IPS-18c (cell line): ENCODE results near the gene DEFB129.
"Not testable (repeated sequence)": the region's sequence is repeated elsewhere in the genome, so short reads cannot be mapped to it uniquely, and the experiment has no call there.

Source experiments
- H3K4me3 ChIP-seq: 2 replicates; pipeline ENCODE4 v1.7.0; 2013; ENCODE audit warnings: low read depth, mild to moderate bottlenecking, low read length, moderate library complexity; ENCODE audit not compliant: insufficient read depth
- H3K9me3 ChIP-seq: one replicate; pipeline ENCODE4 v1.6.1; 2013; ENCODE audit warnings: mild to moderate bottlenecking, low read length, moderate library complexity; ENCODE audit not compliant: control insufficient read depth, insufficient read depth

Gene DEFB129

DNA sequence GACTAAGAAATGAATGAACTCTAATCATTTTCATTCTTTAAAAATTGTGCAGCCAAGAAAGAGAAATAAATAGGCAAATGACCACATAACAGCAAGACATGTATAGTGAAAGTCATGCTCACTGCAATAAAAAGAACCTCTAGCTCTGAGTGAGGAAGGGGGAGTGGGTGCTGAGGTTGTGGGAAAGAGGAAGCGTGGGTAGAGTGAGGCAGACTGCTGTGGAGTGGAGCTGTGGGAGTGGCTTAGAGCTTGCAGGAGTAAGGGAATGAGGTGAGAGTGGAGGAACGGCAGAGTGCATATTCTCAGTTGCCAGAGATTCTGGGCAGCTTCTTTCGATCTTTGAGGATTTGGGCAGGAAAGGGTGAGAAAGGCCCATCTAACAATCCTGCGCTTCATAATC, 10.4 kb downstream of the DEFB129 start:
- Histone ChIP-seq H3K9me3 (no peaks in the 10 kb centered on the region), H3K4me3 (no peak overlapping the region)

DNA sequence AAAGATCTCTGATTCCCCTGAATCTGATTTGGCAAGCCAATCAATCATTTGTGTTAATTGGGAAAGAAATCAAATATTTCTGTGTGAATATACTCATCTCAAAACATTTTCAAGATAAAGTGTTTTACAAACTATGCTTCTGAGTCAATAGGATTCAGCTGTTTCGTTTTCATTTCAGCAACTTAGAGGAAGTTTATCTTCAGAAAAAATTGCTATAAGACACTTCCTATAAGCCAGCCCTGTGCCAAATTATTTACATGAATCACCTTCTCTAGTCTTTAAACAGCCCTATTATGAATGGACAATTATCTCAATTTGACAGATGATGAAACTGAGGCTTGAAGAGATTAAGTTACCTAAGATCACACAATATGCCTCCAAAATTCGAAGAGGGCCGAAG, 10.9 kb downstream of the DEFB129 start:
- no peaks in the 10 kb centered on the region for H3K9me3 ChIP-seq
- H3K4me3 ChIP-seq: no peak overlapping the region

GRCh38 chr20:242905-243304, 15.8 kb downstream of the DEFB129 start:
- Histone ChIP-seq H3K4me3 (no peak overlapping the region), H3K9me3 (no peaks in the 10 kb centered on the region)

DNA sequence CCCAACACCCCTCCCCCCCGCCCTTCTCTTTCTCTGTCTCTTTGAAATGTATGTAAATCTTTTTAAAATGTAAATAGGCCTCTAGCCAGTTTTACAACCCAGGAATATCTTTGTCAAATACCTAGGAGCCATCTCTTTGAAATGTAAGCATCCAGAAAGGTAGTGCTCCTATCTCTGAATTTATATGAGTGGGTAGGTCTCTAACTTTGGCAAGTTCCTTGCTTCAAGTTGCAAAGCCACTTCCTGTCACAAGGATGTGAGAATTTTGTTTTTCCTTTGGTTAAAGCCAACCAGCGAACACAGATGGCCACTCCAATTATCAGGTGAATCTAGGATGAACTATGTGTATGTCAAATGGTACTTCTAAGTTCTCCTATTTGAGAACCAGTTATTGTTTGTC, 24.3 kb downstream of the DEFB129 start:
- H3K9me3 ChIP-seq: peaks cover 4% of the 10 kb centered on the region
- H3K4me3 ChIP-seq: no peak overlapping the region

GRCh38 chr20:252801-253200, 25.7 kb downstream of the DEFB129 start:
- Histone ChIP-seq H3K9me3 (peaks cover 4% of the 10 kb centered on the region), H3K4me3 (no peak overlapping the region)

DNA sequence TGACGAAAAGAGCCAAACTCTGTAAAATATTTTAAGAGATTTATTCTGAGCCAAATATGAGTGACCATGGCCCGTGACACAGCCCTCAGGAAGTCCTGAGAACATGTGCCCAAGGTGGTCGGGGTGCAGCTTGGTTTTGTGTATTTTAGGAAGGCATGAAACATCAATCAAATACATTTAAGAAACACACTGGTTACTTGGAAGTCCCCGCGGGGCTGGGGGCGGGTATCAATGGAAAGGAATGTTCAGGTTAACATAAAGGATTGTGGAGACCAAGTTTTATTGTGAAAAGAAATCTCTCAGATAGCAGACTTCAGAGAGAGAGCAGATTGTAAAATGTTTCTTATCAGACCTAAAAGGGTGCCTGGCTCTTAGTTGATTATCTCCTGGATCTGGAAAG, 26.4 kb downstream of the DEFB129 start:
- not testable (repeated sequence) for H3K9me3 ChIP-seq

DNA sequence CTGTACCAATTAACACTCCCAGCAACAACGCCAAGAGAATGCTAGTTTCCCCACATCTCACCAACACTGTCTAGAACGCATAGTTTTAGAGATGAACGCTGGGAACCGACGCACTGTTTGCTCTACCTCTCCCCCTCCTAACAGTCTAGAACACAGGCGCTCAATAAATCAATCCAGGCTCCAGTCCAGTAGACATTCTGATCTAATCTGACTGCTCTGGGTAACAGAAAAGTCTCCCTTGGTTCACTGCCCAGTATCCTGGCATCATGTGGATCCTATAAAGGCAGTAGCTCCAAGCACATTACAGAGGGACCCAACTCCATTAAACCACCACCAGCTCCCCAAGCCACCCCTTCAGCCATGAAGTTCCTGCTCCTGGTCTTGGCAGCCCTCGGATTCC, 30.4 kb downstream of the DEFB129 start, which contains the start of gene DEFB132:
Gene DEFB132 (plus strand): TSS at position 306 of the 400 bp plus-strand sequence. CDS start 55 bp downstream, at position 361.
- Histone ChIP-seq H3K9me3 (peaks cover 2% of the 10 kb centered on the region), H3K4me3 (no peak within 1 kb of the TSS)

More for the DNA sequence above, 26.4 kb downstream of the DEFB129 start:
- H3K4me3 ChIP-seq: not testable (repeated sequence)

DNA sequence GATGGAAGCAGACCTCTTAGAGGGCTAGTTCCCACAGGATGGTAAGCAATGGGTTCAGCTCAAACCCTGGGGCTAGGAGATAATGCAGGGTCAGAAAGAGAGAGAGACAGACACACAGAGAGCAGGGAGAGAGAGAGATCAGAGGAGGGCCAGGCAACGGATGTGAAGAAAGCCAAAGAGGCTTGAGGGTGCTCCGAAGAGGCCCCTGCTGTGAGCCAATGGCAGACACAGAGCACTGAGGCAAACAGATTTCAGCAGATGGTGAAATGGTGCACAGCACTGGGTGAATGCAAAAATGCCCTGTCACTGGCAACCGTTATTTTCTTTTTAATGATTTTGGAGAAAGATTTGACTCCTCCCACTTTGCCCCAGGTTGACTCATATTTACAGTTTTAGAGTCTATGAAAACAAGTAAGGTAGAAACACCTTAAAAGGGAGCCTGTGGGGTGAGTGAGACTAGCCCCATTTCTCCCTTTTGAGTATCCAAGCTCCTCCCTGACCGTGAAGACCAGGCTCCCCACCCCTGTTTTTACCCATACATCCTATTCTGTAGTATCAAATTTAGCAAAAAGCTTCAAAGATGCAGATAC, 31.3 kb downstream of the DEFB129 start:
- Histone ChIP-seq H3K9me3 (peaks cover 2% of the 10 kb centered on the region), H3K4me3 (no peak overlapping the region)

DNA sequence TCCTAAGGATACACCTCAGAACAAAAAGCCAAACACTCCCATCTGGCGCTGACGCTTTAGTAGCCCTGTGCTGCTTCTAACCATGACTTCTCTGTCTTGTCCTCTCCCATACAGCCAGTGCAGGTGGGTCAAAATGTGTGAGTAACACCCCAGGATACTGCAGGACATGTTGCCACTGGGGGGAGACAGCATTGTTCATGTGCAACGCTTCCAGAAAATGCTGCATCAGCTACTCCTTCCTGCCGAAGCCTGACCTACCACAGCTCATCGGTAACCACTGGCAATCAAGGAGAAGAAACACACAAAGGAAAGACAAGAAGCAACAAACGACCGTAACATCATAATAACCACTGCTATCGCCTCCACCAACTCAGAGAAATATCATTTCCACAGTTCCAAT, 31.9 kb downstream of the DEFB129 start:
- Histone ChIP-seq H3K4me3 (no peak overlapping the region), H3K9me3 (peaks cover 2% of the 10 kb centered on the region)

GRCh38 chr20:259981-260380, 32.9 kb downstream of the DEFB129 start:
- Histone ChIP-seq H3K9me3 (peaks cover 2% of the 10 kb centered on the region), H3K4me3 (no peak overlapping the region)

DNA sequence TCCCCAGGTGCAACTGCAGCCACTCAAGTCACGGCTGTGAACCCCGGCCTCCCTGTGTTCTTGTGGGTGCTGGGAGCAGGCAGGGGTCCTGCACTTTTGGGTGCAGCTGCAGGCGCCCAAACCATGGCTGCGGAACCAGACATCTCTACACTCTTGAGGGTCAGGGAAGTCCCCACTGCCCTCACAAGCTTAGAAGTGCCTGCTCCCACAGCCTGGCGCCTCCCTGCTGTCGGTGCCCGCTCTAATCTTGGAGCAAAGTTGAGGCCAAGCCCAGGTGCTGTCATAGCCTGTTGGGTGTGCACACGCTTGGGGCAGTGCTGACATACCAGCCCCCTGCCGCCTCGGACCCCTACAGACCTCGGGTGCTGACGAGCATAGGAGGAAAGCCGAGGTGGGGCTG, 36.6 kb downstream of the DEFB129 start:
- peaks cover 2% of the 10 kb centered on the region for H3K9me3 ChIP-seq

DNA sequence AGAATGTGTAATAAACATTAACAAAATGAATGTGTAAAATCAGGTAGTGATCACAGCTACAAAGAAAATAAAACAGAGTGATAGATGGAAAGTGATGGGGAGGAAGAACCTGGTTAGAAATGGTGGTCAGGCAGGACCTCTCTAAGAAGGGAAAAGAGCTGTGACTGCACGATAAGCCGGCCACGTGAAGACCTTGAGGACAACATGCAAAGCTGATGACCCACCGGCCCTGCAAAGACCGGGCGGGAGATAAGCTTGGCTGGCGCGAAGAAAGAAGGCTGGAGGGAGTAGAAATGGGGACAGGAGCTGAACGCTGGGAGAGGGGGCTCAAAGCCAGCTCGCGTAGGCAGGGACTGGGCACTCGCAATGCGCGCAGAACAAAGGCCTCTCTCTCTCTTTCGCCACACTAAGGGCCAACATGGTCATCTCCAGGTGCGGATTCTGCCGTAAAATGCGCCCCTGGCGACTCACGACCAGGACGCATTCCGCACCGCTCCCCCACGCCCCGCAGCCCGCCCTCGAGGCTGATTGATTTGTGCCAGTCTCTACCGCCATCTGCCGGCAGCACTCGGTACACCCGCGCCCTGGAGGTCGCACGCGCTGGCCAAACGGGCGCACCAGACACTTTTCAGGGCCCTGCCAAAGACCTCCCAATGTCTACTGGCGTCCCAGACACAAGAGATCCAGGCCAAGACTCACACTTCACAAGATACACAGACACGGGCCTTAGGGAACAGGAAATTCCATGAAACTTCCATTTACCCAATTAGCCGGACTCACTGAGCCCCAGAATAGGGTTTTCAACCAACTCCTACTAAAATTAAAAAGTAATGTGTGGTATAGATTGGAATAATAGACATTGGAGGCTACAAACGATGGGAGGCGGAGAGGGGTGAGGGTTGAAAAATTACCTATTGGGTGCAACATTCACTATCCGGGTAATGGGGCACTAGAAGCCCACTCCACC, 39.8 kb downstream of the DEFB129 start:
- H3K4me3 ChIP-seq: peak overlapping the region; percentile 20
- H3K9me3 ChIP-seq: no peaks in the 10 kb centered on the region

More for the DNA sequence above, 36.6 kb downstream of the DEFB129 start:
- no peak overlapping the region for H3K4me3 ChIP-seq

- Histone ChIP-seq H3K9me3 (no peaks in the 10 kb centered on the region), H3K4me3 (no peak overlapping the region)
Measured at GRCh38 chr20:270517-270916, 43.5 kb downstream of the DEFB129 start.

DNA sequence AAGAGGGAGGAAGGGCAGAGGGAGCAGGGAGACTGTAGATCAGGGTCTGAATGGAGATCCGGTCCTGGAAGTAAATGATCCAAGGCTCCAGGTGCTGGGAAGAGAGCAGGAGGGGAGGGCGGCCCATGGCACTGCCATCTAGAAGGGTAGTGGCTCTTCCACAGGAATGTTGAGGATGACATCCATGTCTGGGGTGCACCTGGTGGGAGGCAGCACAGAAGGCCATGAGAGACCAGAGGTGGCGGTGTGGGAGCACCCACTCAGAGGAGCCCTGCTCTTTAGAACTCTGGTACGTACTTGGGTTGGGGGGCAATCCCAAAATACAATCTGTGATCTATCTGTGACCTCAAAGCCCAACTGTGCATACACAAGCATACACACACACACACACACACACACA, 44.0 kb downstream of the DEFB129 start:
- Histone ChIP-seq H3K4me3 (no peak overlapping the region), H3K9me3 (no peaks in the 10 kb centered on the region)

GRCh38 chr20:271528-271927, 44.5 kb downstream of the DEFB129 start:
- Histone ChIP-seq H3K9me3 (no peaks in the 10 kb centered on the region), H3K4me3 (no peak overlapping the region)

GRCh38 chr20:272718-273117, 45.7 kb downstream of the DEFB129 start:
- no peaks in the 10 kb centered on the region for H3K9me3 ChIP-seq
- no peak overlapping the region for H3K4me3 ChIP-seq

DNA sequence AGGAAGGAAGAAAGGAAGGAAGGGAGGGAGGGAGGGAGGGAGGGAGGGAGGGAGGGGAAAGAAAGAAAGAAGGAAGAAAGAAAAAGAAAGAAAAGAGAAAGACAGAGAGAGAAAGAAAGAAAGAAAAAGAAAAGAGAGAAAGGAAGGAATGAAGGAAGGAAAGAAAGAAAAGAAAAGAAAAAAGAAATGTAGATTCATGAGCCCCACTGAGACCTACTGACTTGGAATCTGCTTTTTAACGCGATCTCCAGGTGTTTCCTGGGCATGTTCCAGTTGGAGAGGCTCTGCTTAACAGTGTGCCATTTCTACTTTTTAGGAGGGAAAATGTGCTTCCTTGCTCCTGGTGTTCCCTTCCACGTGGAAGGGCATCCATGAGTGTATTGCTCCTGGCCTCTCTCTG, 46.8 kb downstream of the DEFB129 start:
- no peaks in the 10 kb centered on the region for H3K9me3 ChIP-seq
- no peak overlapping the region for H3K4me3 ChIP-seq

DNA sequence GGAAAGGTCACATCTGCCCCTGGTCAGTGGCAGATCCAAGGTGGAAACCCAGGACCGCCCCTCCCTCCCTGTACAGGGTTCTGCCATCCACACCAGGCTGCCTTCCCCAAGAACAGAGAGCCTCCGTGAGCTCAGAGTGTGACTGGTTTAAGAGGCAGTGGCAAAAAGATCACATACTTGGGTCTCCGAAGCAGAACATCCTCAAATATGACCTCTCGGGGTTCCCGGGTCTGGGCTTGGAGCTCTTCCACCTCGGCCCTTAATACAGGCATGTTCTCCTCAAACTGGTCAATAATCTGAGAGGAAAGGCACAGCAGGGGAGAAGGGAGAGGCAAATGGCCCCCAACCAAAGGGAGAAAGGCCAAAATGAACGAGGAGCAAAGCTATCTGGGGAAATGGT, 48.7 kb downstream of the DEFB129 start:
- Histone ChIP-seq H3K4me3 (no peak overlapping the region), H3K9me3 (no peaks in the 10 kb centered on the region)
